OCI-LY1 (cell line): ENCODE measurements around the gene CELA2A.

Experiments
- H2AFZ ChIP-seq: fragments of 200-600 bp; sonication (generic), shearing (Covaris generic); 2 replicates; pipeline ENCODE4 v1.6.0; 2014; ENCODE audit warnings: antibody characterized with exemption, mild to moderate bottlenecking, low read length
- H3F3A ChIP-seq: fragments of 200-600 bp; sonication (generic), shearing (Covaris generic); 2 replicates; pipeline ENCODE4 v1.6.0; 2014; ENCODE audit warnings: mild to moderate bottlenecking, antibody characterized with exemption, low read length, moderate library complexity; ENCODE audit not compliant: insufficient read depth
- H3K27ac ChIP-seq: fragments of 200-600 bp; sonication (generic); 2 replicates; pipeline ENCODE4 v1.5.1; 2014; ENCODE audit warnings: low read length, mixed run types, mild to moderate bottlenecking, low read depth; ENCODE audit not compliant: poor library complexity, severe bottlenecking
- H3K27me3 ChIP-seq: fragments of 200-600 bp; sonication (generic); 2 replicates; pipeline ENCODE4 v1.6.0; 2014; ENCODE audit warnings: antibody characterized with exemption, mild to moderate bottlenecking, low read length, moderate library complexity; ENCODE audit not compliant: insufficient read depth
- H3K36me3 ChIP-seq: fragments of 200-600 bp; sonication (generic); 2 replicates; pipeline ENCODE4 v1.6.1; 2014; ENCODE audit warnings: mild to moderate bottlenecking, antibody characterized with exemption, low read length, moderate library complexity, mixed read lengths; ENCODE audit not compliant: insufficient read depth
- H3K4me1 ChIP-seq: fragments of 200-600 bp; sonication (generic); 2 replicates; pipeline ENCODE4 v1.5.1; 2014; ENCODE audit warnings: mild to moderate bottlenecking, low read length, moderate library complexity; ENCODE audit not compliant: insufficient read depth, severe bottlenecking
- H3K4me2 ChIP-seq: fragments of 200-600 bp; sonication (generic), shearing (Covaris generic); 2 replicates; pipeline ENCODE4 v1.6.1; 2014; ENCODE audit warnings: low read length
- H3K4me3 ChIP-seq: fragments of 200-600 bp; sonication (generic); 2 replicates; pipeline ENCODE4 v1.5.1; 2014; ENCODE audit warnings: low read length, low read depth, mild to moderate bottlenecking, mixed read lengths; ENCODE audit not compliant: poor library complexity, severe bottlenecking
- H3K79me2 ChIP-seq: fragments of 200-600 bp; shearing (Covaris generic); 2 replicates; pipeline ENCODE4 v1.6.1; 2016; ENCODE audit warnings: mixed run types, low read length, mixed read lengths; ENCODE audit not compliant: insufficient read depth
- H3K9ac ChIP-seq: fragments of 200-600 bp; sonication (generic), shearing (Covaris generic); 2 replicates; pipeline ENCODE4 v1.6.1; 2014; ENCODE audit warnings: mild to moderate bottlenecking, low read length, mixed read lengths
- H3K9me2 ChIP-seq: fragments of 200-600 bp; sonication (generic), shearing (Covaris generic); 2 replicates; pipeline ENCODE4 v1.6.1; 2014; ENCODE audit warnings: low read depth, mild to moderate bottlenecking, low read length, mixed read lengths
- H3K9me3 ChIP-seq: fragments of 200-600 bp; shearing (Covaris generic); 2 replicates; pipeline ENCODE4 v1.6.1; 2014; ENCODE audit warnings: low read length, mixed read lengths
- H4K20me1 ChIP-seq: fragments of 200-600 bp; sonication (generic), shearing (Covaris generic); 2 replicates; pipeline ENCODE4 v1.6.0; 2016; ENCODE audit warnings: mild to moderate bottlenecking, low read length; ENCODE audit not compliant: insufficient read depth
- EZH2 ChIP-seq: fragments of 200-600 bp; sonication (generic), shearing (Covaris generic); IDR thresholded peaks from 2 replicates; pipeline ENCODE4 v1.8.0; 2017; ENCODE audit warnings: borderline replicate concordance, mixed run types, mild to moderate bottlenecking, antibody characterized with exemption, low read length, moderate library complexity, mixed read lengths
- TF ChIP-seq, protein P1 (sequence below): fragments of 200-600 bp; sonication (generic), shearing (Covaris generic); IDR thresholded peaks from 2 replicates; pipeline ENCODE4 v1.5.1; 2017; ENCODE audit warnings: mild to moderate bottlenecking, antibody characterized with exemption, low read length, moderate library complexity, mixed read lengths

CELA2A gene

DNA sequence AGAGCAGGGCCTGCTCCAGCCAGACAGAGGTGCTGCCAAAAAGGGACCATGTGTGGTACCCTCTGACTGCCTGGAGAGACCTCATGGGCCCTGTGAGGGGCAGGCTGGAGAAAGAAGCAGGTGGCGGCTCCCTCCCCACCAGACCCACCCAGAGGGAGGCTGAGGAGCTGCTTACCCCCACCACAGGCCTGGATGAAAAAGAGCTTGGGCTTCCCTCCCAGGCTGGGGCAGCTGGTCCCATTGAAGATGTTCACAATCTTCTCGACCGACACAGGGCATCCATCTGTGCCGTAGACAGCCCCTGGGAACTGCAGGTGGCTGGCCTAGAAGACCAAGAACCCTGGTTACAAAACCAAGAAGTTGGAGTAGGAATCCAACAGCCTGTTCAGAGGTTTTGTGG lies 47.9 kb downstream of the CELA2A start:
- H3K9ac ChIP-seq, result no peak overlapping the region
- no peaks in the 10 kb centered on the region for H3K27me3 ChIP-seq
- no peaks in the 10 kb centered on the region for H3K36me3 ChIP-seq
- H3K9me3 ChIP-seq, result no peaks in the 10 kb centered on the region
- H3K4me2 ChIP-seq, result no peak overlapping the region
- no peaks in the 10 kb centered on the region for H3F3A ChIP-seq
- no peaks in the 10 kb centered on the region for H3K9me2 ChIP-seq
- H3K27ac ChIP-seq, result no peak overlapping the region
- no peaks in the 10 kb centered on the region for H3K79me2 ChIP-seq
- no peak for TF ChIP-seq EZH2
- TF ChIP-seq, protein P1, sequence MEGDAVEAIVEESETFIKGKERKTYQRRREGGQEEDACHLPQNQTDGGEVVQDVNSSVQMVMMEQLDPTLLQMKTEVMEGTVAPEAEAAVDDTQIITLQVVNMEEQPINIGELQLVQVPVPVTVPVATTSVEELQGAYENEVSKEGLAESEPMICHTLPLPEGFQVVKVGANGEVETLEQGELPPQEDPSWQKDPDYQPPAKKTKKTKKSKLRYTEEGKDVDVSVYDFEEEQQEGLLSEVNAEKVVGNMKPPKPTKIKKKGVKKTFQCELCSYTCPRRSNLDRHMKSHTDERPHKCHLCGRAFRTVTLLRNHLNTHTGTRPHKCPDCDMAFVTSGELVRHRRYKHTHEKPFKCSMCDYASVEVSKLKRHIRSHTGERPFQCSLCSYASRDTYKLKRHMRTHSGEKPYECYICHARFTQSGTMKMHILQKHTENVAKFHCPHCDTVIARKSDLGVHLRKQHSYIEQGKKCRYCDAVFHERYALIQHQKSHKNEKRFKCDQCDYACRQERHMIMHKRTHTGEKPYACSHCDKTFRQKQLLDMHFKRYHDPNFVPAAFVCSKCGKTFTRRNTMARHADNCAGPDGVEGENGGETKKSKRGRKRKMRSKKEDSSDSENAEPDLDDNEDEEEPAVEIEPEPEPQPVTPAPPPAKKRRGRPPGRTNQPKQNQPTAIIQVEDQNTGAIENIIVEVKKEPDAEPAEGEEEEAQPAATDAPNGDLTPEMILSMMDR, result no peak
- no peak overlapping the region for H2AFZ ChIP-seq
- no peak overlapping the region for H3K4me3 ChIP-seq
- H4K20me1 ChIP-seq, result no peaks in the 10 kb centered on the region
- peaks cover 7% of the 10 kb centered on the region for H3K4me1 ChIP-seq

DNA sequence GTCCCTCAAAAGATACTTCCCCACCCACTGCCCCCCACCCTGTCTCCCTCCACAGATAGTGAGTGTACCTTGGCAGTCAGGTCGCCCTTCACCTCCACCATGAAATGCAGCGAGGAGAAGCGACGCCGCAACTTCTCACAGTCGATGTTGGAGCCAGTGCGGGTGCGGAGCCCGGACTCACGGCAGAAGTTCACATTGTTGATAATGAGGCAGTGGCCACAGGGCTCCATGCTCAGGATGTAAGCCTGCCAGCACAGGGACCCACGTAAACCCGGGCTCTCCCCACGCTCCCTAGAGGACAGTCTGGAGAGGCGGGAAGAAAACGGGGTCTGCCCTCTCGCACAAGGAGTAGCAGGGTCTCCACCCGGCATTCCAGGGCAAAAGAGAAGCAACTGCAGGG lies 50.3 kb downstream of the CELA2A start:
- TF ChIP-seq, protein P1, result no peak
- TF ChIP-seq EZH2, result no peak
- Histone ChIP-seq H4K20me1 (no peaks in the 10 kb centered on the region), H3K9me2 (no peaks in the 10 kb centered on the region), H3F3A (no peaks in the 10 kb centered on the region), H3K9me3 (no peaks in the 10 kb centered on the region), H3K4me1 (peaks cover 16% of the 10 kb centered on the region), H3K4me3 (no peak overlapping the region), H3K79me2 (no peaks in the 10 kb centered on the region), H3K27me3 (no peaks in the 10 kb centered on the region), H2AFZ (no peak overlapping the region), H3K4me2 (no peak overlapping the region), H3K36me3 (no peaks in the 10 kb centered on the region), H3K27ac (no peak overlapping the region), H3K9ac (no peak overlapping the region)

DNA sequence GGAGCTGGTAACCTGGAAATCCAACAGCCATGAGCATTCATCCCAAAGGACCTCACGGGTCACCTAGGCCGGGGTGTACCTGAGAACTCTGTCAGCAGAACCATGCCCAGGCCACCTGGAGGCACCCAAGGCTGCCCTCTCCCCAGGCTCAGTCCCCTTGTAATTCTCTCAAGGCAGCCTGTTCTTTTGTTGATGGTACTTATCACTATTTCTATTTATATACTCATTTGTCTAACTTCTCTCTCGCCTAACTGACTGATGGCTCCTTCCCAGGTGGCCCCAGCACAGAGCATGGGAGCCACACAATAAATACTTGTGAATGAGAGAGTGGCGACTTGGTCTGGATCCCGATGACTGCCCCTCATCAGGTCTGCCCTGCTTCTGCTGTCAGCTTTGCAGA lies 50.7 kb downstream of the CELA2A start:
- no peaks in the 10 kb centered on the region for H3K79me2 ChIP-seq
- no peak for TF ChIP-seq EZH2
- TF ChIP-seq, protein P1, result no peak
- H3K4me1 ChIP-seq, result peaks cover 16% of the 10 kb centered on the region
- H3K27me3 ChIP-seq, result no peaks in the 10 kb centered on the region
- H3F3A ChIP-seq, result no peaks in the 10 kb centered on the region
- no peaks in the 10 kb centered on the region for H3K9me3 ChIP-seq
- H3K9me2 ChIP-seq, result no peaks in the 10 kb centered on the region
- H4K20me1 ChIP-seq, result no peaks in the 10 kb centered on the region
- no peak overlapping the region for H2AFZ ChIP-seq
- H3K36me3 ChIP-seq, result no peaks in the 10 kb centered on the region
- H3K9ac ChIP-seq, result no peak overlapping the region
- H3K27ac ChIP-seq, result no peak overlapping the region
- H3K4me3 ChIP-seq, result no peak overlapping the region
- H3K4me2 ChIP-seq, result no peak overlapping the region
